HG03095 (cell line): ENCODE results near the gene METTL27.
"Not testable (repeated sequence)": the region's sequence is repeated elsewhere in the genome, so short reads cannot be mapped to it uniquely, and the experiment has no call there.

Experiments
- ATAC-seq: cut with Tn5 transposase; IDR thresholded peaks from one replicate; pipeline ENCODE4 v1.9.1; 2021; ENCODE audit warnings: moderate library complexity; ENCODE audit not compliant: unreplicated experiment

Gene METTL27

DNA sequence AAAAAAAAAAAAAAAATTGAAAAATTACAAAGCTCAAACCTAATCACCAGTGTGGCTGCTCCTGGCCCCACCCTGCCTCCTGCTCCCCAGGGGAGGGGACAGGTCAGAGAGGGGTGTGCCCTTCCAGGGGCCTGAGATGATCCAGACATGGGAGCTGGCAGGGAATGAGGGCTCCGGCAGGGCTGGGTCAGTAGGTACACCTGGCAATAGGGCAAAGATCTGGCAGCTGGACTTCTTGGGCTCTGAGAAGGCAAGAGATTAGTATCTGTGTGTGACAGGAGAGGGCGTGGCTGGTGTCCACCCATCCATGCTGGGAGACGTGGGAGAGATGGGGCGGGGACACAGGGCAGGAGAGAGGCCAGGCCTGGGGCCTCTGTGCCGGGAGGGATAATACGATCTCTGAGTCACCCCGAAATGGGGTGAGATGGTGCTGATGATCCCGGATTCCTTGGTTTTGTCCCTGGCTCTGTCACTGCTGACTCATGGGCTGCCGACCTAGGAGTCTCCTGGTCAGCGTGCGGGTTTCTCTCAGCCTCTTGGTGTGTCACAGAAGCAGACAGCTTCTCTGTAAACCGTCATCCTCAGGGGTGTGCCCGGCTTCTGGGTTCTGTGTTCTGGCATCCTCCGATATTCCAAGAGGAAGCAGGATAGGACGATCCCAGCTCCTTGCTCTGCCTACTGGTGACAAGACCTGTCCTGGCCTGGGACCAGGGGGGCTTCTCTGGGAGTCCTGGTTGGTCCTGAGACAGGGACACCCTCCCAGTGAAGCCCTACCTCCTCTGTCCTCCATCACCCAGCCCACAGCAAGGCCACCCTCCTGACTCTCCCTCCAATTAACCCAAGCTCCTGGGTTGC, 19.8 kb downstream of the METTL27 start:
- no peak for ATAC-seq

DNA sequence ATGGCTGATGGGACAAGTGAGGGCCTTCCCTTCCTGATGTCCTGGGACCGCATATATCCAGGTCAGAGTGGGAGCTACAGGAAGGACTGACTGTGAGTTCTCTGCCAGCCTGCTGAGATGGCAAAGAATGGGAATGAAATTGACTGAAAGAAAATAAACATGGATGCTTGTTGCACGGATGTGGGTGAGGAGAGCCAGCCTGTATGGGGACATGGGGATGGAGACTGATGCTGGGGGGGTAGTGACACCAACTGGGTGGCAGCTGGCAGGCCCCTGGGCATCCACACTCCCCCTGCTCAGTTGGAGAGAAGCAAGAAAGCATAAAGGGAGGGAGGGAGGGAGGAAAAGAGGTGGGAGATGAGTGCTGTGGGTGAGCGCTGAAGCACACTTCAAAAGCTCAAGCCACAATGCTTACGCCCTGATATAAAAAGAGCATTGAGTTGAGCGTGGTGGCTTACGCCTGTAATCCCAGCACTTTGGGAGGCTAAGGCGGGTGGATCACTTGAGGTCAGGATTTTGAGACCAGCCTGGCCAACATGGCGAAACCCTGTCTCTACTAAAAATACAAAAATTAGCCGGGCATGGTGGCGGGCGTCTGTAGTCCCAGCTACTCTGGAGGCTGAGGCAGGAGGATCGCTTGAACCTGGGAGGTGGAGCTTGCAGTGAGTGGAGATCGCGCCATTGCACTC, 20.6 kb downstream of the METTL27 start:
- not testable (repeated sequence) for ATAC-seq

DNA sequence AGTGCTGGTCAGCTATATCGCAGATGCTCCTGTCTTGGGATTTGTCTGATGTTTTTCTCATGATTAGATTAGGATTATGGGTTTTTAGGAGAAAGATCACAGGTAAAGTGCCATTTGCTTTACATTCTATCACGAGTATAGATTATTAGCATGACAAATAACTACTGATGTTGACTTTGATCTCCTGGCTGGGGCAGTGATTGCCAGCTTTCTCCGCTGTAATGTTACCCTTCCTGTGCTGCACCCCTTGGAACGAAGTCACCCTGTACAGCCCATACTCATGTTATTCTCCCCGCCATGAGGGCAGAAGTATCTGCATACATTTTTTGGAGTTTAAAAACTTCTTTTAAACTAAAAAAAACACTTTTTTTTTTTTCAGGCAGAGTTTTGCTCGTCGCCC, 22.3 kb downstream of the METTL27 start:
- ATAC-seq = no peak

DNA sequence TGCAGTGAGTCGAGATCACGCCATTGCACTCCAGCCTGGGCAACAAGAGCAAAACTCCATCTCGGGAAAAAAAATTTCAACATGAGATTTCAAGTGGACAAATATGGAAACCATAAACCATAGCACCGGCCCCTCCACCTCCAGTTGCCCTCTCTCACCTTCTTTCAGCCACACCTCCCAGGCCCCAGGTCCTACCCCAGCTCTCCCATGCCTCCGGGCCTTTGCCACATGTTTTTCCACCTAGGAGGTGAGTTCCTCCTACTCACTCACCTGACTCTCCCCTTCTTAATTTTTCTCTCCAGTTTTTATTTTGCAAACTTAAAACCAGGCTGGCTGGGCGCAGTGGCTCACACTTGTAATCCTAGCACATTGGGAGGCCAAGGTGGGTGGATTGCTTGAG, 25.2 kb downstream of the METTL27 start:
- no peak for ATAC-seq

DNA sequence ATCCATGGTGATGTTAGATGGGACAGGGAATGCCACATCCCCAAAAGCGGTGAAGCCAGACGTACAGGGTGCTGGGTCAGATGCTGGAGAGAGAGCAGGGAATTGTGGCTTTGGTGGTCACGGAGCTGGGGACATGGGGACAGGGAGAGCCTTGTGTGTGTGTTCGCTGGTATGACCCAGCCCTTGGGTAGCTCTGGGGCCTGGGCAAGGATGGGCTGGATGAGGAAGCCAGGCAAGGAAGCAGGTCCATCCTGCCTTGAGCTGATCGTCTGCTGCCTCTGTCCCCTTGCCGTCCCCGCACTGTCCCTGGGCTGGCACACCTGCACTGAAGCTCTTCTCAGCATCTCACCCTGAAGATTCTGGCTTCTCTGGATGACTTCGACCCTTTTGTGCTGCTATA, 26.9 kb downstream of the METTL27 start:
- ATAC-seq = no peak

DNA sequence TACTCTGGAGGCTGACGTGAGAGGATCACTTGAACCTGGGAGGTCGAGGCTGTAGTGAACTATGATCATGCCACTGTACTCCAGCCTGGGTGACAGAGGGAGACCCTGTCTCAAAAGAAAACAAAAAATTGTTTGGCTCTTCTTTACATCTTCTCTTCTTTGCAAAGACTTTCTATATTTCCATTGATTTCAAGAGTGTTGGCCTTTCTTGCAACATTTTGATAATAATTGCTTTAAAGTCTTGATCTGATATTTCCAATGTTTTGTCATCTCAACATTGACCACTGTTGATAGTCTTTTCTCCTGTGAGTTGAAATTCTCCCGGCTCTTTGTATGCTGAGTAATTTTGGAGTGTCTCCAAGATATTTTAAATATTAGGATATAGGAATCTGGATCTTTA, 29.3 kb downstream of the METTL27 start:
- ATAC-seq = no peak

DNA sequence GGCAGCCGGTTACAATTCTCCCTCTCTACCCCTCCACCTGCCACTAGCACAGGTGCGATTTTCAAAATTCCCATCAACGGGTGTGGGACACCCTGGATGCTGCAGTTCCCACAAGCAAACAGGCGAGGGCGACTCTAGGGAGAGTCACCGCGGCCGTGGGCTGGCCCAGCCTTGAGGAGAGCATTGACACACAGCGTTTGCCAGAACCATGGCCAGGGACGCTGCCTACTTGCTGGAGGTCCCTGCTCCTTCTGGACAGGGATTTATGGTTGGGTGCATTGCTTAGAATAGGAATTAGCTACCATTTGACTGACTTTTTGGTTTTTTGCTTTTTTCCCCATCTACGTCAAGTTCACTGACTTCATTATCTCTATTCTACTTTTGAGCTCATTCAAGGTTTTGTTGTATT, 30.6 kb downstream of the METTL27 start:
- no peak for ATAC-seq

DNA sequence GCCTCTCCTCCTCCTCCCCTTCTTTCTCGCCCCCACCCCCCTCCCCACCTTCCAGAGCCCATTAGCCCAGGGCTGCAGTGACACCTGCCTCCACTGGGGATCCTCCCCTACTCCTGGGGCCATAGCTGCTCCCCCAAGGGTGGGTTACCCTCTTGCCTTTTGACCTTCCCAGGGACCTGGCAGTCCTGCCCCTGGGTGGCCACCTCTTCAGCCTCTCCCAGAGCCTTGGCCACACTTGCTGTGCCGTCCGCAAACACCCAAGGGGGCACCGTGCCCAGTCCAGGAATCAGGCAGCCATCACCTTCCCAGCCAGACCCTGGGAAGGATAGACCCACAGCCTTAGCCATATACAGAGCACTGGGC, 31.3 kb downstream of the METTL27 start:
- ATAC-seq = no peak

DNA sequence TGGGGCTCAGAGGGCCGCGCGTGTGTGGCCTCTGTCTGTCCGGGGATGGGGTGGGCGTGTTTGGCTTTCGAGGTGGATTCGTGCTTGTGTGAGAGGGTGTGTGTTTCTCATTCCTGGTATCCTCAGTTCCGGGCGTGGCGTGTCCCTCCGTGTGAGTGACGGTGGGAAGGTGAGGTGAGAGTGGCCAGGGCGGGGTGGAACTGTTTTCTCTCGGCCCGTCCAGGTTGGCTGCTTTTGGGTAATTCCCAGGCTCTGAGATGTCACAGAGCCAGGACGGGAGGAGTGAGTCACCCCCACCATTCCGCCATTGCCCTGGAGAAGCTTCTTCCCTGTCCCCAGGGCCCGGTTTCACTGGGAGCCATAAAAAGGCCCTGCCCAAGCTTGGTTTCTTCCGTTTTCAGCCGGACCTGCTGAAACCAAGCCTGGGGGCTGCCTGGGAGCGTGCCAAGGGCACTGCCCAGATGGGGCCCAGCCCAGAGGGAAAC, 32.8 kb downstream of the METTL27 start:
- no peak for ATAC-seq

DNA sequence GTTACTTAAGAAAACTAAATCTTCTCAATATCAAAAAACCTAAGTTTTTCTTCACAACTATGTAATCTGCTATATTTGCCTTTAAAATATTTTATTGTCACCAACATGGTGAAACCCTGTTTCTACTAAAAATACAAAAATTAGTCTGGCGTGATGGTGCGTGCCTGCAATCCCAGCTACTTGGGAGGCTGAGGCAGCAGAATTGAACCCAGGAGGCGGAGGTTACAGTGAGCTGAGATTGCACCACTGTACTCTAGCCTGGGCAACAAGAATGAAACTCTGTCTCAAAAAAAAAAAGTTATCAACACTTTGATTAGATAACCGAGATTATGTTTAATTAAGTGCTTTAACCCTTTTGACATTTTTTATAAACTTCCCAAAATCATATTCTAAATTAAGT, 39.9 kb downstream of the METTL27 start:
- no peak for ATAC-seq

DNA sequence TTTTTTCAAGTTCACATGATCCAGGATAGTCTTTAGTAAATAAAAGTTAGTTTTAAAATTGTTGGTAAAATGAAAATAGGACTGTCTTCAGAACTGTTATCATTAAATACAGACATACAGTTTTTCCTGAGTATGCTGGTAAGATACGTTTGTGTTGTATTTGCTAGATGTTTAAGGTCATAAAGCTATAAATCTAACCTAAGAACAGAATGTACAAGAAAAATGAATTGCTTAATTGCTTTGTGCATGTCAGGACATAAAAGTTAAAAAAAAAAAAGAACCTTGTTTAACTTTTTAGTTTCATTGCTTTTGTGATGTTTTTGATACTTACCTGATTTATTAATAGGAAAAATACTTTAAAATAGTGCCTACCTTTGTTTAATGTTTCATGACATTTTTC, 40.7 kb downstream of the METTL27 start:
- no peak for ATAC-seq

DNA sequence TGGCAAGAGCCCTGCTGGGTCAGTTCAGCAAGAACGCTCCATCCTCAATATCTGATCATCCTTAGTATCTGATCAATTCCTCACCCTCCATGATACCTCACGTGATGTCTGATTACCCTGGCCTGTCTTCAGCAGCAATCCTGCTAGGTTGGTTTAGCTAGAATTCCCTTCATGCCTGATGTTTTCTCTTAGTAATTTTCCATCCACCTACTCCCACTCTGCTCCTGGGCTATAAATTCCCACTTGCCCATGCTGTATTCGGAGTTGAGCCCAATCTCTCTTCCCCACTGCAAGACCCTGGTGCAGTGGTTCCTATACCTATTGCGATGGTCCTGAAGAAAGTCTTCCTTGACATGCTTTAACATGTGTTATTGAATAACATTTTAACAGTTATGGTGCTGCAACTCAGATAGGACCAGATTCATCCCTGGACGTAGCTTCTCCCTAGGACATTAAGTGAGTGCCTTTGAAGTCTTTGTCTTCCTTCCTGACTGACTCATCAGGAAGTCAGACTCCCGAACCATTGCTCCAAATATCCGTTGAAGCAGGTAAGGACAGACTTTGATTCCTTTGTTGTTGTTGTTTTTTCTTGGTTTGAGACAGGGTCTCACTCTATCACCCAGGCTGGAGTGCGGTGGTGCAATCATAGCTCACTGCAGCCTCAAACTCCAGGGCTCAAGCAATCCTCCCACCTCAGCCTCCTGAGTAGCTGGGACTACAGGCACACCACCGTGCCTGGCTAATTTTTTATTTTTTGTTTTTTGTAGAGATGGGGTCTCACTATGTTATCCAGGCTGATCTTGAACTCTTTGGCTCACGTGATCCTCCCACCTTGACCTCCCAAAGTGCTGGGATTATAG, 42.8 kb downstream of the METTL27 start:
- no peak for ATAC-seq

DNA sequence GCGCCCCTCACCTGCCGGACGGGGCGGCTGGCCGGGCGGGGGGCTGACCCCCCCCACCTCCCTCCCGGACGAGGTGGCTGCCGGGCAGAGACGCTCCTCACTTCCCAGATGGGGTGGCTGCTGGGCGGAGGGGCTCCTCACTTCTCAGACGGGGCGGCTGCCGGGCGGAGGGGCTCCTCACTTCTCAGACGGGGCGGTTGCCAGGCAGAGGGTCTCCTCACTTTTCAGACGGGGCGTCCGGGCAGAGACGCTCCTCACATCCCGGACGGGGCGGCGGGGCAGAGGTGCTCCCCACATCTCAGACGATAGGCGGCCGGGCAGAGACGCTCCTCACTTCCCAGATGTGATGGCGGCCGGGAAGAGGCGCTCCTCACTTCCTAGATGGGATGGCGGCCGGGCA, 45.1 kb downstream of the METTL27 start:
- ATAC-seq = not testable (repeated sequence)

DNA sequence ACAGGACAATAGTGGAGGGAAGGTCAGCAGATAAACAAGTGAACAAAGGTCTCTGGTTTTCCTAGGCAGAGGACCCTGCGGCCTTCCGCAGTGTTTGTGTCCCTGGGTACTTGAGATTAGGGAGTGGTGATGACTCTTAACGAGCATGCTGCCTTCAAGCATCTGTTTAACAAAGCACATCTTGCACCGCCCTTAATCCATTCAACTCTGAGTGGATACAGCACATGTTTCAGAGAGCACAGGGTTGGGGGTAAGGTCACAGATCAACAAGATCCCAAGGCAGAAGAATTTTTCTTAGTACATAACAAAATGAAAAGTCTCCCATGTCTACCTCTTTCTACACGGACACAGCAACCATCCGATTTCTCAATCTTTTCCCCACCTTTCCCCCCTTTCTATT, 45.7 kb downstream of the METTL27 start:
- ATAC-seq = not testable (repeated sequence)

DNA sequence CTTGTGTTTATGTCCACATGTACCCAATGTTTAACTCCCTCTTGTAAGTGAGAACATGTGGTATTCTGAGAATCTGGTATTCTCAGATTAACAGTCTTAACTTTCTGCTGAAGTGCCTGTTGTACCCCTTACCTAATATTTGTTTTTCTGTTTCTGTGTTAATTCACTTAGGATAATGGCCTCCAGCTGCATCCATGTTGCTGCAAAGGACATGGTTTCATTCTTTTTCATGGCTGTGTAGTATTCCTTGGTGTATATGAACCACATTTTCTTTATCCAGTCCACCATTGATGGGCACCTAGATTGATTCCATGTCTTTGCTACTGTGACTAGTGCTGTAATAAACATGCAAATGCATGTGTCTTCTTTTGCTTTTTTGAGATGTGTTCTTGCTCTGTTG, 47.1 kb downstream of the METTL27 start:
- not testable (repeated sequence) for ATAC-seq

DNA sequence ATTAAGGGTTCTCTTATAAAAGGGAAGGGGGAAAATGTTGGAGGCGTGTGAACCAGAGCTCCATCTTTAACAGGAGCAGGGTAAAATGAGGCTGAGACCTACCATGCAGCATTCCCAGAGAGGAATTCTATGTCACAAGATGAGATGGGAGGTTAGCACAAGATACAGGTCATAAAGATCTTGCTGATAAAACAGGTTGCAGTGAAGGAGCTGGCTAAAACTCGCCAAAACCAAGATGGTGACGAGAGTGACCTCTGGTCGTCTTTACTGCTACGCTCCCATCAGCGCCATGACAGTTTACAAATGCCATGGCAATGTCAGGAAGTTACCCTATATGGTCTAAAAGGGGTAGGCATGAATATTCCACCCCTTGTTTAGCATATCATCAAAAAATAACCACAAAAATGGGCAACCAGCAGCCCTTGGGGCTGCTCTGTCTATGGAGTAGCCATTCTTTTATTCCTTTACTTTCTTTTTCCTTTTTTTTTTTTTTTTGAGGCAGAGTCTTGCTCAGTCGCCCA, 51.1 kb downstream of the METTL27 start:
- not testable (repeated sequence) for ATAC-seq

DNA sequence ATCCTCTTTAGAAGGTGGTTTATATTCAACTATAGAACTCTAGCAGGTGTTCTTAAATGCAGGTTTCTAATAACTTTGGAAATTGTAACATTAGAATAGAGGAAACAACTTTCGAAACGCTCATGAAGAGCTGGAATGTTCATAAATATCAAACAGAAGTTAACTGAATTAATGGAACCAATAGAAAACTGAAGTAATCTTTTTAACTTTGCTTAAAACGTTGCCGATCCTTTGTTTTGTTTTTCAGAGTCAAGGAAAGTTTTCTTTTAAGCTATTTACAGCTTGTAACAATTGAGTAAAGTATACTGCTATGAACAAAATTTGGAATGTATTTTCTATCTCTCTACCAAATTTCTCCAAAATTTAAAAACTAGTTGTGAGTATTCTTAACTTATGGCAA, 53.3 kb downstream of the METTL27 start:
- no peak for ATAC-seq

DNA sequence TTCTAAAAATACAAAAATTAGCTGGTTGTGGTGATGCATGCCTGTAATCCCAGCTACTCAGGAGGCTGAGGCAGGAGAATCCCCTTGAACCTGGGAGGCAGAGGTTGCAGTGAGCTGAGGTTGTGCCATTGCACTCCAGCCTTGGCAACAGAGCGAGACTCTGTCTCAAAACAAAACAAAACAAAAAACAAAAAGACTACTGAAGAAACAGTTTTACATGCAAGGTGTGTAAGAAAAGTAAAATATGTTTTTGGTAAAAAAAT, 54.6 kb downstream of the METTL27 start:
- ATAC-seq = not testable (repeated sequence)

DNA sequence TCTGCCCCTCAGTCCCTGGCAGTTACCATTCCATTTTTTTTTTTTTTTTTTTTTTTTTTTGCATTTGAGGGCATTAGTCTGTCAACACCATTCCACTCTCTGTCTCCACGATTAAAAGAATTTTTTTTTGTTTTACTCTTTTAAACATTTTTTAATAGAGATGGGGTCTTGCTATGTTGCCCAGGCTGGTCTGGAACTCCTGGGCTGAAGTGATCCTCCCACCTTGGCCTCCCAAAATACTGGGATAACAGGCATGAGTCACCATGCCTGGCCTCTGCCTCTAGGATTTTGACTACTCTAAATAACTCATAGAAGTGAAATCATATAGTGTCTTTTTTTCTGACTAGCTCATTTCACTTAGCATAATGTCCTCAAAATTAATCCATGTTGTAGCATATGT, 55.7 kb downstream of the METTL27 start:
- ATAC-seq = no peak
